GM19099 (cell line): ENCODE results near the gene PHETA2.

Experiments
- POLR2A ChIP-seq: IDR thresholded peaks from 3 replicates; pipeline ENCODE4 v1.6.1; 2011; ENCODE audit warnings: low read depth; ENCODE audit not compliant: insufficient read length; ENCODE audit errors: extremely low read depth

PHETA2 gene

DNA sequence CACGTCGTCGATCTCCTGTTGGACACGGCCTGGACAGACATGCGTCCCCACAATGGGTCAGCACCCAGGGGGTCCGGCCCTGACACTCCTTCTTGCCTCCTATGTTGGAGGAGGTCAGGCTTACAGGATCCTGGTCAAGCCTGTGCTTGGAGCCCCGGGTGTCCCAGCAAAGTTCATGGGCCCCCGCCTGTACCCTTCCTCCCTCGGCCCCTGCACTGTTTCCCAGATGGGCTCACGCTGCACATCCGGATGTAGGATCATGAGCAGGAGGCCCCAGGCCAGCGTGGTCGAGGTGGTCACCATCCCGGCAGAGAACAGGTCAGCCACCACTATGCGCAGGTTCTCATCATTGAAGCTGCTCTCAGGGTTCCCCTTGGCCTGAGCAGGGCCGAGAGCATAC is 53.6 kb downstream of the PHETA2 start:
- TF ChIP-seq POLR2A, result no peak
